HEK293T (cell line): ENCODE results near the gene SLC4A2.

Experiments used
- BHLHE40 ChIP-seq: fragments of 450-650 bp; IDR thresholded peaks from 2 replicates; pipeline ENCODE4 v1.6.1; 2016; ENCODE audit warnings: mild to moderate bottlenecking, moderate library complexity, borderline replicate concordance
- FOXK2 ChIP-seq: fragments of 450-650 bp; IDR thresholded peaks from 2 replicates; pipeline ENCODE4 v1.6.1; 2016; ENCODE audit warnings: mild to moderate bottlenecking
- FOXM1 ChIP-seq: fragments of 450-650 bp; IDR thresholded peaks from 2 replicates; pipeline ENCODE4 v1.6.1; 2017; ENCODE audit warnings: mild to moderate bottlenecking, borderline replicate concordance
- HDGF ChIP-seq: fragments of 450-650 bp; IDR thresholded peaks from 2 replicates; pipeline ENCODE4 v1.6.1; 2017; ENCODE audit warnings: antibody characterized with exemption, borderline replicate concordance
- L3MBTL2 ChIP-seq: fragments of 450-650 bp; conservative IDR thresholded peaks from 2 replicates; pipeline ENCODE4 v1.6.1; 2016; ENCODE audit warnings: mild to moderate bottlenecking
- LEF1 ChIP-seq: fragments of 450-650 bp; IDR thresholded peaks from 2 replicates; pipeline ENCODE4 v1.6.1; 2017; ENCODE audit warnings: mild to moderate bottlenecking, borderline replicate concordance
- NFRKB ChIP-seq: fragments of 450-650 bp; IDR thresholded peaks from 2 replicates; pipeline ENCODE4 v1.6.1; 2016; ENCODE audit warnings: mild to moderate bottlenecking, moderate library complexity
- SP1 ChIP-seq: fragments of 450-650 bp; IDR thresholded peaks from 2 replicates; pipeline ENCODE4 v1.6.1; 2017
- SUZ12 ChIP-seq: fragments of 450-650 bp; IDR thresholded peaks from 2 replicates; pipeline ENCODE4 v1.6.1; 2016; ENCODE audit warnings: mild to moderate bottlenecking
- ZNF384 ChIP-seq: fragments of 450-650 bp; IDR thresholded peaks from 2 replicates; pipeline ENCODE4 v1.6.1; 2016
- TF ChIP-seq, protein P1 (sequence below): fragments of 450-650 bp; IDR thresholded peaks from 2 replicates; pipeline ENCODE4 v1.6.1; 2016

DNA sequence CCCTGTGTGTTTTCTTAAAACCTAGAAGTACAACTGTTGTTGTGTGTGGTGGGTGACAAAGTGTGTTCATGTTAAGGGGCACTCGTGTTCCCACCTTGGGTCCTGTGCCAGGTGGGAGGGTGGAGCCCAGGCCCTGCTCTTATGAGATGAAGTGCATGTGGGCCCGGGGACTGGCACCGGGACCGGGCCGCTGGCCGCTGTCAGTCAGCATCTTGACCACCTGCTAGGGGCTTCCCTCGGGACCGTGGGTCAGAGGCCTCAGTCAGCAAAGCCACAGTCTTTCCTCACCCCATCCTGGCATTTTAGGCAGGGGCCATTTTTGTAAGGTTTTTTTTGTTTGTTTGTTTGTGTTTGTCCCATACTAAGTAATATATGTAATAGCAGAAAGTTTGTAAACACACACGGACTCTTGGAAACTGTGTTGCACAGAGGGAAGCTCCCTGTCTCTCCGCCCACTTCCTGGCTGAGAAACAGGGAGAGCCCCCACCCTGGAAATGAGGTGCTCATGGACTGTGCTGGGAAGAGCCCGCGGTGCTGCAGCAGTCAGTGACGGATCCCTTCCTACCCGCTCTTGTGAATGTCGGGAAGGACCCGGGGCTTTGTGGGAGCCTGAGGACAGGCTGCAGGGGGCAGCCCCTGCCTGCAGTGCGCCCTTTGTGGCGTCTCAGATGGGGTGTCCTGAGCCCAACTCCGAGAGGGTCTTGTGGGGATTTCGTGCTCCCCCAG lies 40.3 kb downstream of the SLC4A2 start:
- TF ChIP-seq FOXK2 (no peak), LEF1 (no peak), FOXM1 (no peak), SUZ12 (no peak), HDGF (no peak), SP1 (no peak), NFRKB (no peak), BHLHE40 (no peak), L3MBTL2 (no peak), ZNF384 (no peak)
- TF ChIP-seq, protein P1, sequence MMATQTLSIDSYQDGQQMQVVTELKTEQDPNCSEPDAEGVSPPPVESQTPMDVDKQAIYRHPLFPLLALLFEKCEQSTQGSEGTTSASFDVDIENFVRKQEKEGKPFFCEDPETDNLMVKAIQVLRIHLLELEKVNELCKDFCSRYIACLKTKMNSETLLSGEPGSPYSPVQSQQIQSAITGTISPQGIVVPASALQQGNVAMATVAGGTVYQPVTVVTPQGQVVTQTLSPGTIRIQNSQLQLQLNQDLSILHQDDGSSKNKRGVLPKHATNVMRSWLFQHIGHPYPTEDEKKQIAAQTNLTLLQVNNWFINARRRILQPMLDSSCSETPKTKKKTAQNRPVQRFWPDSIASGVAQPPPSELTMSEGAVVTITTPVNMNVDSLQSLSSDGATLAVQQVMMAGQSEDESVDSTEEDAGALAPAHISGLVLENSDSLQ = no peak
